Nephron progenitor cell (in vitro differentiated cells): ENCODE data around the gene PTX4.

ENCODE experiments used
- DNase-seq: peaks from one replicate; pipeline ENCODE4 v3.0.0; 2021
- H3K27ac Mint-ChIP-seq: 2 replicates; pipeline ENCODE4 v1.8.0; 2021; ENCODE audit warnings: mild to moderate bottlenecking, moderate library complexity, mixed read lengths
- H3K27me3 Mint-ChIP-seq: 2 replicates; pipeline ENCODE4 v1.8.0; 2021; ENCODE audit warnings: mild to moderate bottlenecking, low read depth, mixed read lengths; ENCODE audit not compliant: poor library complexity
- H3K36me3 Mint-ChIP-seq: 2 replicates; pipeline ENCODE4 v1.8.0; 2021; ENCODE audit warnings: low read depth, mixed read lengths
- H3K4me1 Mint-ChIP-seq: 2 replicates; pipeline ENCODE4 v1.8.0; 2021; ENCODE audit warnings: mixed read lengths
- H3K4me3 Mint-ChIP-seq: 2 replicates; pipeline ENCODE4 v1.8.0; 2021; ENCODE audit warnings: mild to moderate bottlenecking, moderate library complexity, mixed read lengths
- H3K9me3 Mint-ChIP-seq: 2 replicates; pipeline ENCODE4 v1.8.0; 2021; ENCODE audit warnings: mild to moderate bottlenecking, moderate library complexity, mixed read lengths
- CTCF ChIP-seq: fragments of 200-600 bp; sonication (generic); IDR thresholded peaks from 2 replicates; pipeline ENCODE4 v1.5.0; 2021; ENCODE audit warnings: antibody characterized with exemption

Gene PTX4

GRCh38 chr16:1509307-1510221 is 20.8 kb upstream of the PTX4 start:
- Mint-ChIP-seq H3K27me3 (no peaks in the 10 kb centered on the region), H3K36me3 (peaks cover 36% of the 10 kb centered on the region), H3K4me3 (no peak overlapping the region), H3K4me1 (peaks cover 7% of the 10 kb centered on the region), H3K27ac (peak overlapping the region; percentile 72), H3K9me3 (peaks cover 23% of the 10 kb centered on the region)
- no peak for DNase-seq
- no peak for TF ChIP-seq CTCF

GRCh38 chr16:1508494-1509187 is 19.9 kb upstream of the PTX4 start:
- peaks cover 15% of the 10 kb centered on the region for H3K9me3 Mint-ChIP-seq
- TF ChIP-seq CTCF = no peak
- H3K27ac Mint-ChIP-seq = no peak overlapping the region
- peaks cover 7% of the 10 kb centered on the region for H3K4me1 Mint-ChIP-seq
- no peak for DNase-seq
- no peak overlapping the region for H3K4me3 Mint-ChIP-seq
- H3K27me3 Mint-ChIP-seq = no peaks in the 10 kb centered on the region
- peaks cover 30% of the 10 kb centered on the region for H3K36me3 Mint-ChIP-seq

- TF ChIP-seq CTCF = no peak
- H3K27ac Mint-ChIP-seq = no peak overlapping the region
- no peaks in the 10 kb centered on the region for H3K4me1 Mint-ChIP-seq
- no peaks in the 10 kb centered on the region for H3K27me3 Mint-ChIP-seq
- H3K36me3 Mint-ChIP-seq = peaks cover 25% of the 10 kb centered on the region
- no peaks in the 10 kb centered on the region for H3K9me3 Mint-ChIP-seq
- H3K4me3 Mint-ChIP-seq = no peak overlapping the region
- DNase-seq = no peak
Measured at GRCh38 chr16:1506494-1507213, 17.9 kb upstream of the PTX4 start.

- Mint-ChIP-seq H3K27ac (no peak overlapping the region), H3K36me3 (peaks cover 22% of the 10 kb centered on the region), H3K9me3 (no peaks in the 10 kb centered on the region)
Measured at GRCh38 chr16:1505912-1506311, 17.2 kb upstream of the PTX4 start.

More at GRCh38 chr16:1505912-1506311, 17.2 kb upstream of the PTX4 start:
- DNase-seq = no peak
- Mint-ChIP-seq H3K27me3 (no peaks in the 10 kb centered on the region), H3K4me1 (no peaks in the 10 kb centered on the region), H3K4me3 (no peak overlapping the region)
- no peak for TF ChIP-seq CTCF
